Left hindlimb (tissue), 1 donor: ENCODE measurements around the gene ISLR.
"Not testable (repeated sequence)": the region's sequence is repeated elsewhere in the genome, so short reads cannot be mapped to it uniquely, and the experiment has no call there.

Experiments used
- DNase-seq: peaks from one replicate; pipeline ENCODE4 v3.0.0-alpha.2; 2018

Gene ISLR

DNA sequence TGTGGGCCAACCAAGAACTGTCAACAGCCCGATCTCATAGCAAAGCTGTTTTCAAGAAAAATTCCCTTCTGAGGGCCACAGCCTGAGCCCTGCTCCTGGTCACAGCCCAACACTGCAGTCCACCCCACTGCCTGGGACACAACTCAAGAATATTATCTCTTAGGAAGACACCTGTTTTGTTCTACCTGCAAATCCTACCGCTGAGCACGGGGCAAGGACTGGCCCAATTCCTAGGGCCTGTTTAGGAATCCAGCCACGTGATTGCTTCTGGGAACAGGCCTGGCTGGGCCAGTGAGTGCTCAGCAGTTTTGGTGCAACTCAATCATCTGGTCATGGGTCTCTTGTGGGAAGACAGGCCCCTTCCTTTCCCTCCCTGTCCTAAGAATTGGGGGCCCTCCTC is 34.9 kb upstream of the ISLR start:
- DNase-seq = no peak

DNA sequence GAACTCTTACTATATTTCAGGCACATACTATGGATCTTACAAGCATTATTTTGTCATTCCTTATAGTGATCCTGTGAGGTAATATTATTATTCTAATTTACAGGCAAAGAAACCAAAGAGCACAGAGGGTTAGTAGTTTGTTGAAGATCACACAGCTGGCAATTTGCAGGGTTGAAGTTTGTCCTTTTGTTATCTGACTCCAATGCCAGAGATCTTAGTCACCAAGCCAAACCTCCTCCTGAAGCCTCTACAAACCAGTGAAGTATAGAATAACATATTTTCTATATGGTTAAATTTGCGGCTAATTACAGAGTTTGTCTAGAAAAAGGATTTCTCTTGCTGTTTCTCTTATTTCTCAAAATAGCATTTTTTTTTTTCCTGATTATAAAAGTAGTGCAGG is 31.9 kb upstream of the ISLR start:
- no peak for DNase-seq

DNA sequence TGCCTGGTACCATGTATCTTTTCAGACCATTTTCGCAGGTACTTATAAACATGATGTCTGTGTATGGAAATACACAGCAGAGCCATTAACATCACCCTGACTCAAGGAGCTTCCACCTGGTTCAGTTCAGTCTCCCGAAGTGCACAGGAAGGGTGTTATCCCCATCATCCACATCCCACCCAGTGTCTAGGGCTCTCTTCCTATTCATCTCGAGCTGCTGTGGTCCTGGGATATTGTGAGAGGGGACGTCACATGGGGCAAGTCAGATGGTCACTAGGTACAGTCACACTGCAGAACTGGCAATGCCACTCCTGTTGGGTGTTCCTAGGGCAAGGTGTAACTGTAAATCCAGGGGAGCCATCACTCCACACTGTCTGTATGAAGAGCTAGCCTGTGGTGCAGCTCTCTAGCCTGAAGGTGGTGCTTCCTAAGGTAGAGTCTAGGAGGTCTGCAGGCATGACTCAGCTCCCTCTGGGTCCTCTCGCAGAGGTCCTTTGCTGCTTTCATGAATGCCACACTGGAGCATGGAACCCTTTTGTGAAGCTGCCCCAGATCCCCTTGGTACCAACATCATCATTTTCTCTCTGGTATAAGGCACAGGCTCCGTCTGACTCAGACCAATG is 29.2 kb upstream of the ISLR start:
- DNase-seq = no peak

DNA sequence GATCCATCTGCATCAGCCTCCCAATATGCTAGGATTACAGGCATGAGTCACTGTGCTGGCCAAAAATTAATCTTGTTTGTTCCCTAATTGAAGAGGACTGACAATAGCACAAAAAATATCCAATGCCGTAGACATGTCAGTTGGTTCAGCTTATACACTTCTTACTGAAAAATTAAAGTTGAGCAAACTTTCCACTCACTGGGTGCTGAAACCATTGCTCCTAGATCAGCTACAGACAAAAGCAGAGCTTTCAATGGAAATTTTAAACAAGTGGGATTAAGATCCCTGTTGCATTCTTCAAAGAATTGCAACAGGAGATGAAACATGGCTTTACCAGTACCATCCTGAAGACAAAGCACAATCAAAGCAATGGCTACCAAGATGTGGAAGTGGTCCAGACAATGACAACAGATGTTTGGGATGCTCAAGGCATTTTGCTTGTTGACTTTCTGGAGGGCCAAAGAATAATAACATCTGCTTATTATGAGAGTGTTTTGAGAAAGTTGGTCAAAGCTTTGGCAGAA is 27.2 kb upstream of the ISLR start:
- no peak for DNase-seq

DNA sequence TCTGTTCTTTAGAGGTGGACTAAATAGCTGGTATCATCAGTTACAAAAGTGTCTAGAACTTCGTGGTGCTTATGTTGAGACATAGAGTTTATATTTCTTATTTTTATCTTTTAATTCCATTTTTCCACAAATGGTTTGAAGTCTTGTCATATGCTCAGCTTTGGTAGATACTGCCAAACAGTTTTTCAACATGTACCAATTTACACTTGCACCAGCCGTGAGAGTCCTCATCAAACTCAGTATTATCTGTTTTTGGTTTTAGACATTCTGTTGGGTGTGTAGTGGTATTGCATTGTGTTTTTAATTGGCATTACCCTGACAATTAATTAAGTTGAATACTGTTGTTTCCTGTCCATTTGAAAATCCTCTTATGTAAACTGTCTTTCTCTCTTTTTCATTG is 26.5 kb upstream of the ISLR start:
- DNase-seq = no peak

DNA sequence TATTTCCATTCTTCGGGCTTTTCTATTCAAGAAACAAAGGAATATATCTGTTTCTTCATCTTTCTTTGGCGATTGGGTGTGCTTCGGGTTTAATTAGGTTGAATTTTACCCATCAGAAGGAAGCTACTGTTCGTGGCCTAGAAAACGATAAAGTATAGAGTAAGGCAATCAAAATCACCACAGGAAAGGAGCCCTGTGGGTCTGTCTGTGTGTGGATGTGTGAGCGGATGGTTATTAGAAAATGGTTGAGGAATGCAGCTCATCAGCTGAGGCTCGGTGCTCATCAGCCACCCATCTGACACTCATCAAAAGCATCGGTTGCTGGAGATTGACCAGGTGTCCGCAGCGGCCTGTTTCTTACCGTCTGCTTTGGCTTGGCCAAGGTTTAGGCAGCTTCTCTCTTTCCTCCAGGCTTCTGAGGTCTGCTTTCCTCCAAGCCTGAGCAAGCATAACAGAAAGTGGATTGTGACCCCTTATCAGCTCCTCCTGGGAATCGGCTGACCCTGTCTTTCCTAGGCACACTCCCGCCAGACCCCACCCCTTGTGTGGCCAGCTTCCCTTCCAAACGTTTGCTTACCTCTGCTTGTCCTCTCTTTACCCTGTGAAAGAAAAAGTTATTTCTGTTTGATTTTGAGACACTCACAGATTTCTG is 17.6 kb upstream of the ISLR start:
- DNase-seq = no peak

DNA sequence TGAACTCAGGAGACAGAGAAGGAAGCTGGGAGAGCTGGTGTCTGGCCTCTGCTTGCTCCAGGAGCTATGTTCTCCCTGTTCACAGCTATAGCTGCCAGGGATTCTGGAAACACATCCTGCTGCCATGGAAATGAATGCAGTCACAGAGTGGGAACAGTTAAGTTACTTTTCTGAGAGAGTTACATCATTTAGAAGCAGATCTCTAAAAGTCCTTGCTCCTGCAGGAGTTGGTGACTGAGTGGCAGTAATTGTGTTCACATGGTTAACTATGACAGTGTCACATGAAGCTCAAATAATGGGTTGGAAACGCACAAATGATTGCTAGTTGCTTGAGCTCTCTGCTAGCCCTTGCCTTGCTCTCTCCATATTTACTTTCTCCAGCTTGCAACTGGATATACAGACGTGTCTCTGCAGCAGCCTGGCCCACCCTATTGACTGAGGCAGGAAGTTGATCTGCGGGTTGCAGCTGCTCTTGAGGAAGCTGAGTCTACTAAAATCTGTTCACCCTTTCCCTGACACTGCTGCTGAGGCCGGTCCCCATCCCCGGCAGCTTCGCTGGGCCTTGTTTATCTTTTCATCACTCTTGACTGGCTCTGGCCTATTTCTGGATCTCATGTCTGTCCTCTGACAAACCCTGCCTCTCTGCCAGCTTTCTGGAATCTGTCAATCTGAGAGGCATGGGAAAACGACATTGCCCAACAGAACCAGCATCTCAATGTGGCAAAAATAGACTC is 16.7 kb upstream of the ISLR start:
- peak; percentile 73 for DNase-seq

DNA sequence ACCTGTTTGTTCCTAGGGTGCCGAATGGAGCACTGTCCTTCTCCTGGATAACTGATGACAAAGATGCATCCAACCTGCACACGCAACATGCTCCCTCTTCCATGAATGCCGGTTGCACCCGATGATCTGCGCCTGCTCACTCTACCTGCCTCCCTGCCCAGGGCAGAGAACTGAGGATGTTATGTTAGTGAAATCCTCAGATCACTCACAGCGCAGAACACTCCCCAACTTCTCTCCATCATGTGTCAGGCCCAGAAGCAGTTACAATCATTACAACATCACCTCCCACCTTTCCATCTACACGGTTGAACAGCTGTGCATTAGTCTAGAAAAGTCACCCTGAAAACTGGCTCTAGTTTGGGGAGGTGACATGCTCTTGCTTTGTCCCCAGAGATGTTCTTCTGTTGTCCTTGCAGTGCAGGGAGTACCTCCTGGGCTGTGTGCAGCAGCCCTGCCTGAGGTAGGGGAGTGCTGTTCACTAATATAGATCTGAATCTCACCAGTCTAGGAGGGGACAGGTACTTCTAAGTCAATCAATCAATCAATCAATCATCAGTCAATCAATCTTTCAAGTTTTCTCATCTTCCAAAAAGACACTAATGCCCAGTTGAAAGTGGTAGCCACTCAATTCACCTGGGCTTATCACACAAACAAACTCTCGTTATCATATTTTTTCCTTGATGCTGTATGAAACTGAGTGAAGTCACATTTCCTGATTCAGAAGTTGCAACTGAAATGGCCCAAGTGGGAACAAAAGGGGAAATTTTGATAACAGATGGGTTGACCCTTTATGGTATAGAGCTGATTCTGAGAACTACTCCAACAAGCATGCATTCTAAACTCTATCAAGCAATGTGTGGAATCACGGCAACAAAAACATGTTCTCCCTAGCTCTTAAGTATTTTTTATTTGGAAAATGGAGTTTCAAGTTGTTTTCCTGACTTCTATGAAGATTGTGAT is 15.4 kb upstream of the ISLR start:
- DNase-seq = no peak

DNA sequence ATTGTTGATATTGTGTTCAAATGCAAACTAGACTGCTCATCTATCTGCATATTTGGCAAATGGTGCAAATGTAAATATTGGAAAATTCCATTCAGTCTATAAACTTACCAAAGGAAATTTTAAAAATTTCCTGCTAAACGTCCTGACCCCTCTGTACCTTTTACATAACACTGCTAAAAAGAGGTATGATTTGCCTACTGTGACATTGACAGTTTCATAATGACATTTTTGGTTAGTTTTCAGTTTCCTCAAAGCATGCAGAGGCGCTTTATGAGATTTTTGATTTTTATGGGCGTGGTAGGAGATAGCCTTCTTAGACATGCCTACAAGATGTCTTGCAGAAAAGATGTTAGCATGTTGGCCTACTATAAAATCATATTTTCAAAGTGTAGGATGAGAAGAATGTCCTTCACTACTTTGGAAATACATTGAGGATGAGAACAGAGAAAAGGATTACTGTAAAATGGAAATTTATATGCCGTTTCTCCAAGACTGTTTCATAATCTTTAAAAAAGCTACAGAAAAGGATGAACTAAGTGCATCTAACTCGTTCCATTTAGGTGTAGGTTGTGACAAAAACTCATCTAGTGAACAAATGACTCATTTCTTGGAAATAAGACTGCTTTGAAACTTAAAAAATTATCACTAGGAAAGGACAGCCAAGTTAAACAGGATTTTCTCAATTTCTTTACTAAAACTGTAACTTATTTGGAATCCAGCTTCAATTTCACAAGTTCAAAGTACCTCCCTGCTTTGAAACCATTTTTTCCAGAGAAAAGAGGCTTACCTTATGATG is 14.5 kb upstream of the ISLR start:
- no peak for DNase-seq

DNA sequence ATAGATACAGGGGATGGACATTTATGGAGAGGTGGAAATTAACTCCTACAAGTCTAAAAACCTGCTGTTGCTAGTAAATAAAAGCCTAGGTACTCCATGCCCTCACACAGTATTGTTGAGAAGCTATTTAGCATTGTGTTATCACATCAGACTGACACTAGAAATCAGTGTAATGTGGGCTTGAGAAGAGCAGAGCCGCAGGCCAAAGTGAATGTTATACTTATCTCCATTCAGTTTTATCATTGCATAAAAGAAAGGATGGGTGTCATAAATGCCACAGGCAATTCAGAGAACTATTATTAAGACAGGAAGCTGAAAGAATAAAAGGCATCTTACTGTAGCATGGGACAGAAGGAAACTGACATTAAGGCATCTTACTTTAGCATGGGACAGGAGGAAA is 13.7 kb upstream of the ISLR start:
- DNase-seq = no peak

DNA sequence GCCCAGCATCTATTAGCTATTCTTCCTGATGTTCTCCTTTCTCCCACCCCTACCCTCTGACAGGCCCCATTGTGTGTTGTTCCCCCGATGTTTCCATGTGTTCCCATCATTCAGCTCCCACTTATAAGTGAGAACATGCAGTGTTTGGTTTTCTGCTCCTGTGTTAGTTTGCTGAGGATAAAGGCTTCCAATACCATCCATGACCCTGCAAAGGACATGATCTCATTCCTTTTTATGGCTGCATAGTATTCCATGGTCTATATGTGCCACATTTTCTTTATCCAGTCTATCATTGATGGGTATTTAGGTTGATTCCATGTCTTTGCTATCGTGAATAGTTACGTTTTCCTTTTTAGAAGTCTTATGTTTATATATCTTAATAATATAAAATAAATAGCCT is 13.1 kb upstream of the ISLR start:
- not testable (repeated sequence) for DNase-seq

DNA sequence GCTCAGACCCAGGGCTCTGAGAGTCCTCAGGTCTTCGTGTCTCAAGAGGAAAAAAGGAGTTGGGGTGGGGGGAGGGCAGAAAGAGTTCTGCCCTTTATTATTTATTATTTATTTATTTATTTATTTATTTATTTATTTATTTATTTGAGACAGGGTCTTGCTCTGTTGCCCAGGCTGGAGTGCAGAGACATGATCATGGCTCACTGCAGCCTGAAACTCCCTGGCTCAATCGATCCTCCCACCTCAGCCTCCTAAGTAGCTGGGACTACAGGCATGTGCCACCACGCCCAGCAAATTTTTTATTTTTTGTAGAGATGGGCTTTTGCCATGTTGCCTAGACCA is 11.3 kb upstream of the ISLR start:
- not testable (repeated sequence) for DNase-seq

DNA sequence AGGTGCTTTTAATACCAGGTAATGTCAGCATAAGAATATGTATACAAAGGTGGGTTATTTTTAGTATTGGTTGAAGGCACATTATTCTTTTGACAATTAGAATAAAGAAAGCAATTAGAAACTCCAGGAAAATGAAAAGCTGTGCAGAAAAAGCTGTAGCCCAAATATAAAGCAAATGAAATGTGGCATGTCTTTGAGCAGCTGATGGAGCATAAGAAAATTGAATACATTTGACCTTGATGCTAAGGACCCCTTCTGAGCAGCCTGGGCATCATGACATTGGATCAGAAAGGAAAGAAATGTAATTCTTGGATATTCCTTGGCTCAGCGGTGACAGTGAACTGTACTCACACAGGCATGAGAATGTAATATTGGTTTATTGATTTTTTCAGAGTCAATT is 8.0 kb upstream of the ISLR start:
- no peak for DNase-seq

DNA sequence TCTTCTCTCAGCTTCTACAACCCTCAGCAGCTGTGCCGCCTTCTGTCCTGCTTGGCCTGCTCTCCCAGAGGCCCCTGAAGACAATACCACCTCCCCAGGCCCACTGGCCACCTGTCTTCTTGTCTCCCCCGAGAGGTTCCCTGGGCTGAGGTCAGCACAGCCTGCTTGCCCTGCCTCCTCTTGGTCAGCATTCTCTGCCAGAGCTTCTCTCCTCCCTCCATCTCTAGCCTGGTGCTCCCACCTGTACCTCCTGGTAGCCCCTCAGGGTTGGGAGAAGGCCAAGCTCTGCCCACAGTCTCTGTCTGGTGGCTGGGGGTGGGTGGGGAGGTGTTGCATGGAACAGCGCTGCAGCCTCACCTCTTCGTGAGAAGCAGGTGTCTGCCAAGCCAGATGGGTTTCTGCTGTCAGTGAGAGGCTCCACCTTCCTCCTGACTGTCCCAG is 5.6 kb upstream of the ISLR start:
- no peak for DNase-seq

DNA sequence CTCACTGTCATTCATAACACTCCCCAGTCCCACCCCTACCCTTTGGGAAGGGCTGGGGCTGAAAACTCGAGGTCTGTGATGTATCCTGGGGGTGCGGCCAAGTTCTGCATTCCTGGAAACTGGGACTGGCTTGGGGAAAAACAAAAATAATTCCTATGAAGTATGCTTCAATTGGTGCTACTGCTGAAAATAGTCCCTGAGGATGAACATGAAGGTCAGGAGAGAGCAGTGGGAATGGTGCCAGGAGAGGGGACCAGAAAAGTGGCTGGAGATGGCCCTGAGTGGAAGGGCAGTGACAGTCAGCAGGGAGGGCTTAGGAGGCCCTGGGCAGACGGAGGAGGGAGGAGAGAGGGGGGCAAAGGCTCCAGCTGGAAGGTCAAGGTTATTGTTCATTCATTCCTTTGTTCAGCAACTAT is 4.8 kb upstream of the ISLR start:
- peak; percentile 74 for DNase-seq

DNA sequence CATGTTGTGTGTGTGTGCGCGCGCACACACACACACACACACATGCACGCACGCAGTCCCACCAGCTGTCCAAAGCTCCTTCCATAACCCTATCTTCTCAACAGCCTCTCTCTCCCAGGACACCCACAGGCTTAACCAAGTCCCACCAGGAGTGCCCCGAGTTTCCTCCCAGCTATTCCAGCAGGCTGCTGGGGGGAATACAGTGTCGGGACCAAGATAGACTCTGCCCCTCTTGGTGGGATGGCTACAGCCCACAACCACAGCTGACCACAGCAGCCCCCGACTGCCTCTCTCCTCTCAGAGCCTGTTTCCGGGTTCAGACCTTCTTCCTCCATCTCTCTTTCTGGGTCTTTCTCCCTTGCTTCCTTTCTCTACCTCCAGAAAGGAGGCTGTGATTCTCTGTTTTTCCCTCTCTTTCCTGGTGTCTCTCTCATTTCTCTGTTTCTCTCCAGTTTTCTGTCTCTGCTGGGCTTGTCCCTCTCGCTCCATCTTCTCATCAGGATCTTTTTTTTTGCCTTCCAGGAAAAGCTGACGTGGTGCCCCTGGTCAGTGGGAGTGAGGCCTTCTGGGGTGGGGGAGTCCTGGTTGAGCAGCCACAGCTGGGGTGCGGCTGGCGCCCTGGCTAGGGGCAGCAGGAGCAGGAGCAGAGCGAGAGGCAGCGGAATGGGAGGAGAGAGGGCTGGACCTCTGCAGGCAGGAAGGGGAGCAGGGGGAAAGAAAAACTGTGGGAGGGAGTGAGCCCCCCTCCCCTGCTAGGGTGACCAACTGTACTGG is 3.3 kb upstream of the ISLR start:
- no peak for DNase-seq

DNA sequence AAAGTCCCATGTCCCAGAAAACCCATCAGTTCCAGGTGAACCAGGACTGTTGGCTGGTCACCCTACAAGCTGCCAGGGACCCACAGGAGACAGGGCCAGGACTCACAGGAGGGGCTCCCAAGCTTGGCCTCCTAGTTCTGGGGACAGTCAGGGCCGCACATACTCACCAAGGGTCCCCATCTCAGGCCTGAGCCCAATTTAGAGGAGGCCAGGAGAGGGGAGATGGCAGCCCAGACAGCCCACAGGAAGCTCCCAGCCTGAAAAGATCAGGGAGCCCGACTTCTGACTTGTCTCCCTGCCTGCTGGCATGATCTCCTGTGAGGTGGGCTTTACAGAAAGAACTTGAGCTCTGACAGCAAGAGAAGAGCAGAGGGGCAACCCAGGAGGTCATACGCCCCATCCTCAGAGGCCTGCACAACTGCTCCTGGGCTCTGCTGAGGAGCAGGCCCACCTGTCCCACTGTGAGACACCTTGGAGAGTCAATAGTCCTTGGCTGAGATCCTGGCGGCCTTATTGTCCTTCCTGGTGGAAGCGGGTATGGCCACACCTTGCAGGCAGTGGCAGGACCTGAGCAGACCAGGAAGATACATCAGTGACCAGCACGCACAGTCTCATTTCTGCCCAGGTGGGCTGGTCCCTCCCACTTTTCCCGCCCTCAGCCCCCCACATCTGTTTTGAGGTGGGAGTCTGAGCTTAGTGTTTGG is 2.5 kb upstream of the ISLR start:
- DNase-seq = no peak

DNA sequence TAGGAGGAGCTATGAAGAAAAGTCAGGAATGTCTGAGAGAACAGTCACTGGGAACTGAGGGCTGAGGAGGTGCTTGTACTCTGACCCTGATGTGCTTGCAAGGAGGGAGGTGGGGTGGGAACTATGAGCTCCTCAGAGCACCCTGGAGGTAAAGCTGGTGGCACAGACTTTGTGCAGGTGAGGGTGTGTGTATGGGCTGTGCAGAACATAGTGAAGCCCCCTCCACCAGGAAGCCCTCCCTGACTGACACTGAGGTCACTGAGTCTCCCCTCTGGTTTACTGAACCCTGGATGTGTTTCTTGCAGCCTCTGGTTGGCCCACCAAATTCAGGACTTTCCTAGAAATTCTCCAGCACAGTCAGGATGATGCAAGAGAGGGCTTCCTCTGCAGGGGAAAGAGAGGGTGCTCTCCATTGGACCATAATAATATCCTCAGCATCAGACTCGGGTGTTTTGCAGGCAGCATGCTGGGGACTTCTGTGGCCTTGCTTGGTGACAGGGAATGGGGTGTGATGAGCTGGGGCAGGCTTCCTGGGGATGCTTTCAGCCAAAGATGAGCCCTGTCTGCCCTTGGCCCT is 1.5 kb upstream of the ISLR start:
- DNase-seq = no peak

DNA sequence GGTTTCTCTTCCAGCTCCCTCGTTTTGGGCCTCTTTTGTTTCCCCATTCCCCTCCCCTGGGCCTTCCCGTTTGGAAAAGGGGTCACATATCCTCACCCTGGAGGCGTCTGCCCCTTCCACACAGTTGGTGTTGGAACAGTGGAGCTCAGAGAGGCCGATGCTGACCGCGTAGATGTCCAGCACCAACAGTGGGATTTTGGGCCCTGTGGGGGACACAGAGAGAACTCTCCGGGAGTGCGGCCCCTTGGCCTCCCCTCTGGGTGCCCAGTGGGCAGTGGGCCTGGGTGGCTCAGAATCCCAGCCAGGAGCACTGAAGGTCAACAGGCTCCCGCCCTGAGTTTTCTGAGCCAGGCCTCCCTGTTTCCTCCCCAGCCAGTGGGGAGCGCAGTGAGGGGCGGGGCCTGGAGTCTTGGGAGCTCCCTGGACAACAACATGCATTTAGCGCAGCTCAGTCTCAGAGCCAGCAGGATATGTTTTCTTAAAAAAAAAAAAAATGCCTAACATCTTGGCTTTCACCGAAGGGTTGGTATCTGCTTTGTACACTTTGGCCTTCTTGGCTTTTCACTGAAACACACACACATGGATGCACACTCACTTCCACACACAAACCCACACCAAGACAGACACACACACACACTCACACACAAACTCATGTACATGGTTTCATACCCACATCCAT is 670 bp upstream of the ISLR start:
- peak; percentile 81 for DNase-seq
